ENCODE results near the gene ACTMAP. TPM values are rescaled to one million over a fixed set of nuclear protein-coding genes. Genes with fewer than 3 reads are reported as not detected.
"Not testable (repeated sequence)": the region's sequence is repeated elsewhere in the genome, so short reads cannot be mapped to it uniquely, and the experiment has no call there.

The ACTMAP gene
- polyA plus RNA-seq (ENCODE audit: insufficient read length) = 18.5 TPM
- long read RNA-seq, donor 1, partial matches to known transcripts = 23 of 27 reads
- long read RNA-seq, donor 1, other reads (novel, unspliced or antisense) = 0 of 27 reads
- long read RNA-seq, donor 2, partial matches to known transcripts = 0 of 4 reads
- long read RNA-seq, donor 2, other reads (novel, unspliced or antisense) = 0 of 4 reads
- long read RNA-seq, donor 3, partial matches to known transcripts = 0 of 3 reads
- long read RNA-seq, donor 3, other reads (novel, unspliced or antisense) = 0 of 3 reads
- long read RNA-seq, donor 4 = 0 reads
- long read RNA-seq, donor 5, partial matches to known transcripts = 0 of 1 reads
- long read RNA-seq, donor 5, other reads (novel, unspliced or antisense) = 0 of 1 reads
- long read RNA-seq, donor 6, partial matches to known transcripts = 84 of 125 reads
- long read RNA-seq, donor 6, other reads (novel, unspliced or antisense) = 40 of 125 reads
- long read RNA-seq, donor 7, partial matches to known transcripts = 100 of 103 reads
- long read RNA-seq, donor 7, other reads (novel, unspliced or antisense) = 0 of 103 reads
- long read RNA-seq, donor 8 = 0 reads

GRCh38 chr19:40750058-40750873 lies at the start of gene ACTMAP:
ACTMAP (minus strand) TSS chr19:40750477; CDS start chr19:40749803, 674 bp downstream.
- peak; percentile 100 for DNase-seq

- no peak for DNase-seq
These were observed 49.5 kb upstream of the ACTMAP start for GRCh38 chr19:40799558-40800338.

GRCh38 chr19:40798683-40799557 lies 48.6 kb upstream of the ACTMAP start, which contains the start of gene EGLN2:
EGLN2 (plus strand) TSS chr19:40799191; CDS start chr19:40800573, 1,382 bp downstream.
- DNase-seq = peak; percentile 100

GRCh38 chr19:40797963-40798682 lies 47.8 kb upstream of the ACTMAP start:
- no peak for DNase-seq

GRCh38 chr19:40797166-40797962 lies 47.1 kb upstream of the ACTMAP start:
- DNase-seq = no peak

GRCh38 chr19:40791996-40792395 lies 41.7 kb upstream of the ACTMAP start:
- DNase-seq = no peak

GRCh38 chr19:40791349-40791748 lies 41.1 kb upstream of the ACTMAP start:
- no peak for DNase-seq

- DNase-seq = no peak
These were observed 36.1 kb upstream of the ACTMAP start for GRCh38 chr19:40786060-40787037.

GRCh38 chr19:40785526-40785925 lies 35.2 kb upstream of the ACTMAP start:
- no peak for DNase-seq

GRCh38 chr19:40784146-40784545 lies 33.9 kb upstream of the ACTMAP start:
- DNase-seq = not testable (repeated sequence)

GRCh38 chr19:40783711-40784110 lies 33.4 kb upstream of the ACTMAP start:
- no peak for DNase-seq

- DNase-seq = no peak
These were observed 30.9 kb upstream of the ACTMAP start for GRCh38 chr19:40781140-40781539.

- DNase-seq = no peak
These were observed 30.3 kb upstream of the ACTMAP start for GRCh38 chr19:40780582-40780981.

- no peak for DNase-seq
These were observed 28.5 kb upstream of the ACTMAP start for GRCh38 chr19:40778706-40779284.

- DNase-seq = peak; percentile 100
These were observed 27.8 kb upstream of the ACTMAP start, which contains the start of gene RAB4B for GRCh38 chr19:40777937-40778705. RAB4B (plus strand) TSS chr19:40778247; CDS start chr19:40778376, 129 bp downstream.

- no peak for DNase-seq
These were observed 27.3 kb upstream of the ACTMAP start for GRCh38 chr19:40777645-40777936.

Data from left kidney (tissue), 8 donors.